Measurements from ENCODE around the gene AGPAT2.

Gene AGPAT2

GRCh38 chr9:136686794-136687711 lies at the start of gene AGPAT2:
Gene AGPAT2 (minus strand): TSS chr9:136687457. CDS start chr9:136687357, 100 bp downstream.
- no peak for FAIRE-seq

- FAIRE-seq: no peak
Observed at GRCh38 chr9:136735812-136736480, 48.7 kb upstream of the AGPAT2 start.

- no peak for FAIRE-seq
Observed at GRCh38 chr9:136734837-136735496, 47.7 kb upstream of the AGPAT2 start.

GRCh38 chr9:136733611-136734010 lies 46.4 kb upstream of the AGPAT2 start:
- FAIRE-seq: no peak

DNA sequence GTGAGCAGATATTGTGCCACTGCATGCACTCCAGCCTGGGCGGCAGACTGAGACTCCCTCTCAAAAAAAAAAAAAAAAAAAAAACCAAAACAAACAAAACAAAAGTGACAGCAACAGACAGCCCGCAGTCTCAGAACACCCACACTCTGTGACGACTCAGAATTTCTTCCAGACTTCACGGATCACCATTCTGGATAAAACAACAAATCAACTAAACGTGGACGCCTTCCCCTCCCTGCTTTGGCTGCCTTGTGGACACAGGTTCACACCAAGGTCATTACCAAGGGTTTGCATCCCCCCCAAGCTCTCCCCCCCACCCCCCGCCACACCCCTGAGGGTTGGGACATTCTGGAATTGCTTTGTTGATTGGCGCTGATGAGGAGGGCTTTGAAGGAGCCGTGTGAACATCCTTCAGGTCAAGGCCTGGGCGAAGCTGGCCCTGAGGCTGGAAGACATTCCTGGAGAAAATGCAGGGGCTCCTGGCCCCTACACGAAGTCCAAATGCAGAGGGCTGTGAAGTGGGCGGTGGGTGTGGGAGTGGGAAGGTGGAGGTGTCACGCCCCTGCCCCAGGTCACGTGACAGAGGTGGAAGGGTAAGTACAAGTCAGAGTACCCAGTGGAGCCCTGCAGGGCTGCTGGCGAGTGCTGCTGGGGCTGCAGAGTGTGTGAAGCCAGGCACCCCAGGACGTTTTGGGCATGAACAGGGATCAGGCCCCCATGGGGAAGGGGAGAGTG lies 45.4 kb upstream of the AGPAT2 start:
- no peak for FAIRE-seq

GRCh38 chr9:136729926-136730325 lies 42.7 kb upstream of the AGPAT2 start:
- no peak for FAIRE-seq

DNA sequence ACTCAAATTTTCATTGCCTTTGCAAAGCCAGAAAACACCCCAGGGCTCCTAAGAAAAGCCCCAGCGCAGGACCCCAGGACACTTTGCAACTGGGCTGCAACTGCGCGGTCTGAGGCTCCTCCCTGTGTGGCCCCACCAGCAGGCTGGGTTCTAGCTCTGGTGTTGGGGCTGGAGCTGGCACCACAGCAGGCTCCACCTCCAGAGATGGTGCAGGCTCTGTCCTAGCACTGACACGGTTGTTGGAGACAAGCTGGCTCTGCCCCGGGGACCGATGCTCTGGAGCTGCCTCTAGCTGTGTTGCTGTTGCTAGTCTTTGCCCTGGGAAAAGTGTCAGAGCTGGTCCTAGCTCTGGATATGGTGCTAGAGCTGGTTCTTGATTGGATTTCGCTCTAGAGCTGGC lies 41.9 kb upstream of the AGPAT2 start:
- no peak for FAIRE-seq

DNA sequence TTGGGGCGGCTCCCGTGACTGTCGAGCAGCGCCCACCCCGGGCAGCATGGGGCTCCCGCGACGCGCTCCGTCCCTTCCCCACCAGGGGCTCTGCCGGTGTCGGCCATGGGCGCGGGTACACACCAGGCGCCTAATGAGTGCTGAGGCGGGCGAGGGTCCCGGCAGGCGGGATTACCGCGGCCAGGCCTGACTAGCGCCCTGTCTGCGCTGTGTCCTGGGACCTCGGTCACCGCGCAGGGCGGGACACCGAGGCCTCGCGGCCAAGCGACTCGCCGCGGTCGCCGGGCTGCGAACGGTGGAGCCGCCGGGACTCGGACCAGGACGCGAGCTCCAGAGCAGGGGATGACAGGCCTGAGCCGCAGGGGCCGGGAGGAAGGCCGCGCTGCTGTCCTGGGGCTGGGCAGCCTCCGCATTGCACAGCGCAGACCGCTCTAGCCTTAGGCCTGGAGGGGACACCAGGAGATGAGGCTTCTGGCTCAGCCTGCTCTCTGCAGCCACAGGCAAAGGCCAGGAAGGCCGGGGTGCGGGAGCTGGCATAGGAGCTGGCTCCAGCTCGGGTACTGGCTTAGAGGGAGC lies 41.4 kb upstream of the AGPAT2 start:
- no peak for FAIRE-seq

- FAIRE-seq: no peak
Observed at GRCh38 chr9:136728080-136728547, 40.9 kb upstream of the AGPAT2 start.

- FAIRE-seq: no peak
Observed at GRCh38 chr9:136726631-136727191, 39.5 kb upstream of the AGPAT2 start.

- no peak for FAIRE-seq
Observed at GRCh38 chr9:136726118-136726517, 38.9 kb upstream of the AGPAT2 start.

GRCh38 chr9:136725612-136726011 lies 38.4 kb upstream of the AGPAT2 start:
- FAIRE-seq: no peak

DNA sequence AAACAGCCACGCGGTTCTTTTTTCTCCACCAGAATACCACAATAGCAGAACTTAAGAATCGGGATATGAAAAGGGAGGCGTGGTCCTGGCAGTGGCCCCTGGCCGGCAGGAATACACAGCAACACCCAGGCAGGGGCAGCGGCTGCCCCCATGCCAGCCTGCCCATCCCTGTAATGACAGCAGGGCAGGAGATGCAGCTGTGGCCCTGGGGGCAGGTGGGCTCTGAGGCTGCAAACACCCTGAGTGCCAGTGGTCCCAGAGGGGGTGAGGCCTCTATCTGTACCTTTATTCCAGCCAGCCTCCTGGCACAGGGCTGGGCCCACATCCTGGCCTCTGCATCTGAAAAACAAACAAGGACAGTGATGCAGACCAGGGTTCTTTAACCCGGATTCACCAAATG lies 37.5 kb upstream of the AGPAT2 start:
- no peak for FAIRE-seq

DNA sequence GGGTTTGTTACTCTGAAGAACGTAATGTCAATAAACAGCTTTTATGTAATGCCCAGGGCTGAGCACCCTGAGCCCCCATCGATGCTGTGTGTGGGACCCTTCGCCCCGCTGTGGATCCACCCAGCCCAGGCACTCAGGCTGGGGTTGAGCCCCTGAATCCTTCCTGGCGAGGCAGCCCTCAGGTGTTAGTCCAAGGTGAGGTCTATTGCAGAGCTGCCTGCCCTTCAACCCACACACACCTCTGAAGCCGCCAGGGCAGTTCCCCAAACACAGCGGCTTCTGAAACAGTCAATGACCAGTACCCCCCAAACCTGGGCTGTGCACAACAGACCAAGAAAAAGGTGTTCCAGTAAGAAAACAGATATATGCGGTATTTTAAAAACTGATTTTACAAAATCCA lies 36.7 kb upstream of the AGPAT2 start:
- FAIRE-seq: no peak

- FAIRE-seq: no peak
Observed at GRCh38 chr9:136723362-136723976, 36.2 kb upstream of the AGPAT2 start.

GRCh38 chr9:136722969-136723356 lies 35.7 kb upstream of the AGPAT2 start:
- no peak for FAIRE-seq

DNA sequence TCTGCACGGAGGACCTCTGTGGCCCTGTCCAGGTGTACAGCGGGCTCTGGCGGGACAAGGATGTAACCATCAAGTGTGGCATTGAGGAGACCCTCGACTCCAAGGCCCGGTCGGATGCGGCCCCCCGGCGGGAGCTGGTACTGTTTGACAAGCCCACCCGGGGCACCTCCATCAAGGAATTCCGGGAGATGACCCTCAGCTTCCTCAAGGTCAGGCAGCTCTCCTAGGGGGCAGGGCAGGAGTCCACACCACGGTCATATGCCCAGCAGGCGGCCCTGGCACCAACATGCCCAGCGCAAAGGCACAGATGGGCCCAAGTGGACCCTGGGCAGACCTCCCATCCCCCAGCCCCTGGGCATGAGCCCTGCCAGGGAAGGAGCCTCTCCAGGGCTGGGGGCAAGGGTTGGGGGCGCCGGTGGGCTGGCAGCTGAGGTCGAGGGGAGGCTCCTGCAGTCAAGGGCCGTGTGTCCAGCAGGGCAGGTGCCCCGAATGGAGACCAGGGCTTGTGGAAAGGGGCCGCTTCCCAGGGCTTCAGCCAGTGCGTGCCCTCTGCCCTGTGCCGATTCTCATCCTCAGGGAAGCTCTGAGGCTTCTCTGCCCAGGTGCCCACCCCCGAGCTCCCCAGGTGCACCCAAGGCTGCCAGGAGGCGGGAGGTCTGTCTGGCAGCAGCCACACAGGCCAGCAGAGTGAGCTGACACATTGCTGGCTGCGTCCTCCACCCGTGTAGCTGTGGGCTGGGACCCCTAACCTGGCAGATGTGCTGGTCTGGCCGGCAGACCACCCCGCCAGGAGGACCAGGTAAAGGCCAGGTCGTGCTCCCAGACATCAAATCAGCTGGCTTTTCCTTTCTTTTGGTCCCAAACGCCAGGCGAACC lies 35.1 kb upstream of the AGPAT2 start:
- no peak for FAIRE-seq

- FAIRE-seq: no peak
Observed at GRCh38 chr9:136721339-136722092, 34.3 kb upstream of the AGPAT2 start.

- FAIRE-seq: no peak
Observed at GRCh38 chr9:136720898-136721338, 33.7 kb upstream of the AGPAT2 start.
